ENCODE measurements around the gene TMEM59L. TPM values are rescaled to one million over a fixed set of nuclear protein-coding genes. Genes with fewer than 3 reads are reported as not detected.

The TMEM59L gene
- total RNA-seq, 1 donor from 2014 or later: 1.5 TPM

GRCh38 chr19:18657590-18658365 is 45.1 kb downstream of the TMEM59L start:
- H3K27ac ChIP-seq (replicated peaks): peak overlapping the region; percentile 84
- intact Hi-C loops (cut with micrococcal nuclease): no loop called here
- H3K4me3 ChIP-seq: no peak overlapping the region
- H3K36me3 ChIP-seq: no peaks in the 10 kb centered on the region
- TF ChIP-seq, protein P1, sequence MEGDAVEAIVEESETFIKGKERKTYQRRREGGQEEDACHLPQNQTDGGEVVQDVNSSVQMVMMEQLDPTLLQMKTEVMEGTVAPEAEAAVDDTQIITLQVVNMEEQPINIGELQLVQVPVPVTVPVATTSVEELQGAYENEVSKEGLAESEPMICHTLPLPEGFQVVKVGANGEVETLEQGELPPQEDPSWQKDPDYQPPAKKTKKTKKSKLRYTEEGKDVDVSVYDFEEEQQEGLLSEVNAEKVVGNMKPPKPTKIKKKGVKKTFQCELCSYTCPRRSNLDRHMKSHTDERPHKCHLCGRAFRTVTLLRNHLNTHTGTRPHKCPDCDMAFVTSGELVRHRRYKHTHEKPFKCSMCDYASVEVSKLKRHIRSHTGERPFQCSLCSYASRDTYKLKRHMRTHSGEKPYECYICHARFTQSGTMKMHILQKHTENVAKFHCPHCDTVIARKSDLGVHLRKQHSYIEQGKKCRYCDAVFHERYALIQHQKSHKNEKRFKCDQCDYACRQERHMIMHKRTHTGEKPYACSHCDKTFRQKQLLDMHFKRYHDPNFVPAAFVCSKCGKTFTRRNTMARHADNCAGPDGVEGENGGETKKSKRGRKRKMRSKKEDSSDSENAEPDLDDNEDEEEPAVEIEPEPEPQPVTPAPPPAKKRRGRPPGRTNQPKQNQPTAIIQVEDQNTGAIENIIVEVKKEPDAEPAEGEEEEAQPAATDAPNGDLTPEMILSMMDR (IDR thresholded peaks at IDR 0.05; ENCODE audit: borderline replicate concordance): no peak
- DNase-seq: peak; percentile 75
- no peaks in the 10 kb centered on the region for H3K9me3 ChIP-seq (replicated peaks)
- peaks cover 55% of the 10 kb centered on the region for H3K4me1 ChIP-seq
- no peaks in the 10 kb centered on the region for H3K27me3 ChIP-seq (ENCODE audit: low read depth)

DNA sequence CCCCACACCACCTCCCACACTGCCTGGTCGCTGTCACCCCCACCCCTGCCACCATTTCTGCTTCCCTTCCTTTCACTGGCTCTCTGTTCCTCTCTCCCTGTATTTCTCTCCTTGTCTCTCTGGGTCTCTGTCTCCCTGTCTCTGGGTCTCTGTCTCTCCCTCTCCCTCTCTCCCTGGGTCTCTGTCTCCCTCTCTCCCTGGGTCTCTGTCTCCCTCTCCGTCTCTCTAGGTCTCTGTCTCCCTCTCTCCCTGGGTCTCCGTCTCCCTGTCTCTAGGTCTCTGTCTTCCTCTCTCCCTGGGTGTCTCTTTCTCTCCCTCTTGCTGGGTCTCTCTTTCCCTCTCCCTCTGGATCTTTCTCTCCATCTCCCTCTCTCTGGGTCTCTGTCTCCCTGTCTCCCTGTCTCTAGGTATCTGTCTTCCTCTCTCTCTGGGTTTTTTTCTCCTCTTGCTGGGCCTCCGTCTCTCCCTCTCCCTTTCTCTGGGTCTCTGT is 45.7 kb downstream of the TMEM59L start:
- Histone ChIP-seq H3K4me3 (no peak overlapping the region), H3K9me3 (replicated peaks) (no peaks in the 10 kb centered on the region), H3K4me1 (peaks cover 55% of the 10 kb centered on the region), H3K27me3 (ENCODE audit: low read depth) (no peaks in the 10 kb centered on the region), H3K36me3 (no peaks in the 10 kb centered on the region), H3K27ac (replicated peaks) (peak overlapping the region; percentile 84)
- intact Hi-C loops (cut with micrococcal nuclease): no loop called here
- no peak for DNase-seq
- TF ChIP-seq, protein P1 (IDR thresholded peaks at IDR 0.05; ENCODE audit: borderline replicate concordance): no peak

DNA sequence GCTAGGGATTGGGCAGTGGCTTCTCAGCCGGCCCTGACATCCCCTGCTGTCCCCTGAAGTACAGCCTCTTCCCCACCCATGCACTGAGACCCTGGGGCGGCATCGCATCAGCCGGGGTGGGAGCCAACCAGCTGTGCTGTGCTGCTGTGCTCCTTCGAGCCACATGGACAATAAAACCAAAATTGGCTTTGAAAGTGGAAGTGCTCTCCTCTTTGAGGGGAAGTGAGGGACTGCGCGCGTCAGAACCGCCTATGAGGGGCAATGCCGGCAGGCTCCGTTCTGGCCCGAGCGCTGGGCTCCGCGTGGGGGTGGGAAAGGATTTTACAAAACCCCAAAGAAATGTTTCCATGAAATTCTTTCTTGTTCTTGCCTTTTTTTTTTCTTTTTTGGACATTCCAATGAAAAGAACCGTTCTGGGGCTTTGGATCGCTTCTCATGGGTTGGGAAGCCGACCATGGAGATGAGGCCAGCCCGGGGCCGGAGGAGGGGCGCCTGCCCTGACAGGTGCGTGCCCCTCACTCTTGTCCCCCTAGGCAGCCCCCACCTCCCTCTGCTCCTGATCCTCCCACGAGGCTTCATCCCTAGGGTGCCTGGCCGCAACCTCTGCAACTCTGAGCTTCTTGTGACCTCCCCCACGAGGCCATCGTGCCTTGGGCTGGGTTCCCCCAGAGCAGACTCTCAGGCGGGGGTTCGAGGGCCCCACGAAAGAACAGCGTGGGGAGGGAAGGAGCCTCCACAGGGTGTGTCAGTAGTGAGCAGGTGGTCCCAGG is 46.8 kb downstream of the TMEM59L start:
- H3K4me3 ChIP-seq: peak overlapping the region; percentile 47

DNA sequence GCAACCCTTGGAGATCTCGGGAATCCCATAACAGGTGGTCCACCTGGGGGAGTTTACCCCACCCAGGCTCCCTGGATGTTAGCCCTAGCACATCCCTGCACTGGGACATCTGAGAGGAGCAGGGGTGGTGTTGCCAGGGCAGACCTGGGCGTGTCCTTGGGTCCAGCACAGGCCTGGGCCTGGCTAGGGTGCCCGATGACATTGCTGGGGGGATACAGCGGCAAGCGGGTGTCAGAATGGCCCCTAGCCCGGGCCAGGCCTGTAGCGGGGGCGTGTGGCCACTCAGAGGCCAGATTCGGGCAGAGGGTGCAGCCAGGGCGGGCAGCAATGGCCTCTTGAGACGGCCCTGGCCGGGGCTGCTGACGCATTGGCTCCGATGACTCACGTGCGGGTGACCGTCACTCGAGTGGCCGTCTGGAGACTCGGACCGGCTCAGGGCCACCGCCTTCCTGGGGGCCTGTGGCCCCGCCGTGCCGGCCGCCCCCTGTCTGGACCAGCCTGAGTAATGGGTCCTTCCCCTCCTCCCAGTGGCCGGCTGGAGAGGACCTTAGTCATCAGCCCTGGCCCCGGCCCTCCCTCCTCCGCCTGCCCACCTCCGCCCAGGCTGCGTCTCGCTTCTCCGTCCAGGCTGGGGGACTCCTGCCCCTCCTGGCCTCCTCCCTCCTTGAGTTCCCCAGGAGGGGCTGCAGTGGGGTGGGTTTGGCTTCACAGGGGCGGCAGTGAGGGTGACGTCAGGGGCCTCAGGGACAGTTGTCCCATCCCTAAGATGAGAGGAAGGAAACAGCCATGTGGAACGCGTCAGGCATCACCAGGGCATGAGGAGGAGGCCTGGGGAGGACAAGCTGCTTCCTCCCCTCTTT is 47.6 kb downstream of the TMEM59L start:
- Histone ChIP-seq H3K27ac (replicated peaks) (peak overlapping the region; percentile 84), H3K9me3 (replicated peaks) (no peaks in the 10 kb centered on the region), H3K4me3 (peak overlapping the region; percentile 47), H3K36me3 (peaks cover 10% of the 10 kb centered on the region), H3K4me1 (peaks cover 55% of the 10 kb centered on the region), H3K27me3 (ENCODE audit: low read depth) (no peaks in the 10 kb centered on the region)
- intact Hi-C loops (cut with micrococcal nuclease): no loop called here
- TF ChIP-seq, protein P1 (IDR thresholded peaks at IDR 0.05; ENCODE audit: borderline replicate concordance): no peak
- peak; percentile 67 for DNase-seq

More for the DNA sequence above, 46.8 kb downstream of the TMEM59L start:
- intact Hi-C loops (cut with micrococcal nuclease): no loop called here
- Histone ChIP-seq H3K27ac (replicated peaks) (peak overlapping the region; percentile 84), H3K27me3 (ENCODE audit: low read depth) (no peaks in the 10 kb centered on the region), H3K9me3 (replicated peaks) (no peaks in the 10 kb centered on the region), H3K4me1 (peaks cover 55% of the 10 kb centered on the region), H3K36me3 (peaks cover 3% of the 10 kb centered on the region)
- DNase-seq: peak; percentile 61
- TF ChIP-seq, protein P1 (IDR thresholded peaks at IDR 0.05; ENCODE audit: borderline replicate concordance): no peak

Data from left ventricle myocardium inferior (tissue), 1 donor.